GM19467 (cell line): Measurements from ENCODE around the gene TSPAN14.

Source experiments
- ATAC-seq: cut with Tn5 transposase; IDR thresholded peaks from one replicate; pipeline ENCODE4 v1.9.1; 2021; ENCODE audit warnings: mild to moderate bottlenecking, moderate library complexity; ENCODE audit not compliant: unreplicated experiment

TSPAN14 gene

GRCh38 chr10:80421707-80422536 lies 32.2 kb upstream of the TSPAN14 start:
- ATAC-seq, result peak; percentile 91

- ATAC-seq, result no peak
Observed at GRCh38 chr10:80425901-80426300, 28.2 kb upstream of the TSPAN14 start.

DNA sequence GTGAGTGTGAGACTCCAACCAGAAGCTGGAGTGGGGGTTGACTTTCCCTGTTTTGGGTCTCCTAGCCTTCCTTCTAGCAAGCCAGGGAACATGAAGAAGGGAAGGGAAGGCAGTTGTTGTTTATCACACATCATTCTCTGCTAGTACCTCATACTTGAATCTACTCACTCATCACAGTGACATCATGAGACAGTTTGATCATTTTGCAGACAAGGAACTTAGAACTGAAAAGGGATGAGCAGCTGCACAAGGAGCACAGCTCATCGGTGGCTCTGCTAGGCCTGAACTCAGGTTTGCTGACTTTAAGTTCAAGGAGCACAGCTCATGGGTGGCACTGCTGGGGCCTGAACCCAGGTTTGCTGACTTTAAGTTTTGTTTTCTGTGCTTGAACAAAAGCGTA lies 26.6 kb upstream of the TSPAN14 start:
- no peak for ATAC-seq

DNA sequence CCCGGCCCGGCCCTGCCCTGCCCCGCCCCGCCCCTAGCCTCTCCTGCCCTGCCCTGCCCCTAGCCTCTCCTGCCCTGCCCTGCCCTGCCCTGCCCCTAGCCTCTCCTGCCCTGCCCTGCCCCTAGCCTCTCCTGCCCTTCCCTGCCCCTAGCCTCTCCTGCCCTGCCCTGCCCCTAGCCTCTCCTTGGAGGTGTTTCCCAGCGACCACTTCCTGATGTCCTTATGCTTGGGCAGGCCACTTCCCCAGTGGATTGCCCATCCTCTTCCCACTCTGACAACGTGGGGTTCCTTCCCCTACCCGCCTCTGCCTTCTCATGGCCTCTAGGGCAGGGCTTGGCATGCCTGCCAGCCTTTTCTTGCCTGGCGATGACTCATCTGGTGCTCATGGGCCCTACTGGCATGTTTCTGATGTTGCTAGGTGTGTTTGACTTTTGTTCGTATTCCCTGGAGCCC lies 24.6 kb upstream of the TSPAN14 start:
- ATAC-seq, result no peak

- no peak for ATAC-seq
Observed at GRCh38 chr10:80433134-80433533, 21.0 kb upstream of the TSPAN14 start.

- ATAC-seq, result no peak
Observed at GRCh38 chr10:80436446-80437098, 17.5 kb upstream of the TSPAN14 start.

GRCh38 chr10:80437227-80437626 lies 16.9 kb upstream of the TSPAN14 start:
- ATAC-seq, result no peak

DNA sequence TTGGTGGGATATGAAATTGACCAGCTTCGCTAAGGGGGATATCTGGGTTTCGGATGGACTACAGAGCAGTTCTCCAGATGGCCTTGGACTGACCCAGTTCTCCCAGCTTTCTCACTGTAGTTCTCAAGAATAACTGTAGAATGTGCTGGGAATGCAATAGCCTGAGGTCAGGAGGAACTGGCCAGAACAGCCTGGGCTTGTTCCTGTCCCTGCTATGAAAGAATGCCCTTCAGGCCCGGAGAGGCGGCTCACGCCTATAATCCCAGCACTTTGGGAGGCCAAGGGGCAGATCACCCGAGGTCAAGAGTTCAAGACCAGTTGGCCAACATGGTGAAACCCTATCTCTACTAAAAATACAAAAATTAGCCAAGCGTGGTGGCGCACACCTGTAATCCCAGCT lies 12.3 kb upstream of the TSPAN14 start:
- ATAC-seq, result no peak

- ATAC-seq, result no peak
Observed at GRCh38 chr10:80442879-80443278, 11.2 kb upstream of the TSPAN14 start.

- ATAC-seq, result no peak
Observed at GRCh38 chr10:80443531-80443974, 10.6 kb upstream of the TSPAN14 start.

GRCh38 chr10:80444124-80444523 lies 10.0 kb upstream of the TSPAN14 start:
- no peak for ATAC-seq

DNA sequence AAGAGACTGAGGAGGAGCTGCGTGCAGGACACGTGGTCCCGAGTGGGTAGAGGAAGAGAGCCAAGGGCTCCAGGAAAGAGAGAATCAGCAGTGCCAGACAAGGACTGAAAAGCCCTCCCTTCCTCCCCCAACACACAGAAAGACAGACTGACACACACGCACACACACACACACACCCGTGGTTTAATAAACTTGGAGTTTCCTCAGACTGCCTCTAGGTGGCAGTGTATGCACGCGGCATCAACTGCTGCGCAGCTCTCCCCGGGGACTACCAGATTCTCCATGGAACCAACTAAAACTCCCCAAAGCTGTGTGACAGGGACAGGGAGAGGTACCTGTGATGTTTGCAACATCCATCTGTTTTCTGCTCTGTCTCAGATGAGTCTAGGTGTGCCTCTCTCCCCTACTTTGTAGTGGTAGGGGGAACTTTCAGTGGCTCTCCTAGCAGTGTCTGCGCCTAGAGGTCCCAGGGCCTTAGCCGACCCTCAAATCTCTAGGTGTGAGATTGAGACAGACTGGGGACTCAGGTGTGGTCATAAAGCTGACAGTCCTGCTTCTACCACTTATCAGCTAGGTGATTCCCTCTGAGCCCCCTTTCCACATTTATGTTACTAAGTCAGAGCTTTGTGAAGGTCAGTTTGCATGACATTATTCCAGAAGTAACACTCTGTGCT lies 9.3 kb upstream of the TSPAN14 start:
- peak; percentile 69 for ATAC-seq

DNA sequence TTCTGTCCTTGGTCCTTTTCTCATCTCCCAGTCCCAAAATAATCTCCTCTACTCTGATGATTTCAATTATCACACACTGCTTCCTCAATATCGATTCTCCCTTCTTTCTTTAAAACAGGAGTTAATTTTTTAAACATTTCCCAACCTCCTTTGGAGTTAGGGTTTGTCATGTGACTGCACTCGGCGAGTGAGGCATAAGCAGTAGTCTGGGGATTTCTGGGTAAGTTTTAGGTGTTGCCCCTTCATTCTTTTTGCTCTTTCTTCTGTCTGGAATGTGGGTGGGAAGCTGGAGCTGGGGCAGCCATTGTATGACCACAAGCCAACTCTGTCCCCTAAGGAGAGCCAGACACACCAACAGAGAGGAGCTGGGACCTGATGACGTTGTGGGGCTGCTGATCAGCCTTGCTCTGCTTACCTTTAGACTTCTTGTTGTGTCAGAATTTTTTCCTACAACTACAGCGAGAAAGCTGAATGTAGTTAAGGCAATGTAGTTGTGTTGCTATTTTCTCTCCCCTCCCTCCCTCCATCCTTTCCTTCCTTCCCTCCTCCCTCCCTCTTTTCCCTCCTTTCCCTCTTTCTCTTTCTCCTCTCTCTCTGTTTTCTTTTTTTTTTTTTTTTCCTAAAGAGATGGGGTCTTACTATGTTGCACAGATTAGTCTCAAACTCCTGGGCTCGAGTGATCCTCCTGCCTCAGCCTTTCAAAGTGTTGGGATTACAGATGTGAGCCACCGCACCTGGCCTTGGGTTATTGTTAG lies 6.5 kb upstream of the TSPAN14 start:
- no peak for ATAC-seq

GRCh38 chr10:80448209-80448942 lies 5.7 kb upstream of the TSPAN14 start:
- ATAC-seq, result no peak

DNA sequence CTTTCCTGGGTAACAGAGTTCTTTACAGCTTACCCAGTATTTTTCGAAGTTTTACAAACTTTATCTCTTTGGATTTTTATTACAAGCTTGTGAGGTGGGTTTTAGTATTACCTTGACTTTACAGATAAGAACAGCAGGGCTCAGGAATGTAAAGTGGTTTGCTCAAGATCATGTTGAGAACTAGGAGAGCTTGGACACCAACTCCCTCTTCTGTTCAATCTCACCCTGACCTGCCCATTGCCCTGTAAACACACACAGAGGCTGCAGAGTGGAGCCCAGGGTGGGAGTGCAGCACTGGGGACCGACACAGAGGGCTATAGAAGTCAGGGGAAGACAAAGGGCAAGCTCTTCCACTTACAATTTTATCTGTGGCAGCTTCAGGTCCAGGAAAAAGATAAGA lies 4.6 kb upstream of the TSPAN14 start:
- no peak for ATAC-seq

- ATAC-seq, result no peak
Observed at GRCh38 chr10:80451132-80451531, 3.0 kb upstream of the TSPAN14 start.

DNA sequence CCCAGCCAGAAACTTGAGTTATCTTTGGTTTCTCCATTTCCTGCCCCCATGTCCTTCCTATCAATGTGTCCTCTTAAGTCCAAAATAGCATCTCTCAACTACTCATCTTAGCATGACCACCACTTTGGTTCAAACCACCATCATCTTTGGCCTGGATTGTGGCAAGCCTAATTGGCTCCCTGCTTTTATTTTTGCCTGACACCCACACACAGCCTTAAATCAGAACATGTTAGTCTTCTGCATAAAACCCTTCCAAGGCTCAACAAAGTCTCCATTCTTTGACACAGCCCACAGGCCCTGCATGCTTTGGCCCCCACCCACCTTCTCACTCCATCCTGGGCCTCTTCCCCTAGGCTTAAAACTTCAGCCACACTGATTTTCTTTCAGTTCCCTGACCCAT lies 2.0 kb upstream of the TSPAN14 start:
- no peak for ATAC-seq

- no peak for ATAC-seq
Observed at GRCh38 chr10:80452640-80453039, 1.5 kb upstream of the TSPAN14 start.

GRCh38 chr10:80453056-80453841 lies 861 bp upstream of the TSPAN14 start:
- ATAC-seq, result no peak
